ENCODE measurements around the gene TMEM229B. TPM values are rescaled to one million over a fixed set of nuclear protein-coding genes. Genes with fewer than 3 reads are reported as not detected.

TMEM229B gene
- total RNA-seq, 2 donors from 2014 or later = 1.1 to 1.5 TPM

- H3K27ac Mint-ChIP-seq = no peak overlapping the region
- H3K27me3 Mint-ChIP-seq (ENCODE audit: insufficient read depth) = no peaks in the 10 kb centered on the region
- peaks cover 1% of the 10 kb centered on the region for H3K27me3 ChIP-seq (ENCODE audit: control insufficient read depth, insufficient read depth, low read length, poor library complexity, severe bottlenecking)
- H3K27ac ChIP-seq (ENCODE audit: low read depth, low read length) = no peak overlapping the region
- TF ChIP-seq CTCF (conservative IDR thresholded peaks at IDR 0.05) = no peak
- no peaks in the 10 kb centered on the region for H3K9me3 Mint-ChIP-seq
- H3K4me3 Mint-ChIP-seq = no peak overlapping the region
- no peaks in the 10 kb centered on the region for H3K36me3 ChIP-seq (ENCODE audit: control insufficient read depth, insufficient read depth, low read length)
- 83% methylated on average over 1 of the region's 1 CpG; no CpG with 5 or more reads in 1 of the 2 experiments for WGBS, 2 experiments (ENCODE audit: insufficient coverage in 1 of 2, insufficient read length in 1 of 2)
- H3K9me3 ChIP-seq (ENCODE audit: control insufficient read depth, low read length) = no peaks in the 10 kb centered on the region
- no peaks in the 10 kb centered on the region for H3K36me3 Mint-ChIP-seq (ENCODE audit: low read depth)
- no peak for DNase-seq
- no peak overlapping the region for H3K9ac ChIP-seq (ENCODE audit: extremely low read depth, low read length, poor library complexity, severe bottlenecking)
- H3K4me1 ChIP-seq (ENCODE audit: control insufficient read depth, insufficient read depth, low read length) = no peaks in the 10 kb centered on the region
- H3K4me1 Mint-ChIP-seq = no peaks in the 10 kb centered on the region
- no peak overlapping the region for H3K4me3 ChIP-seq (ENCODE audit: low read length)
Observed at GRCh38 chr14:67505254-67505653, 16.7 kb upstream of the TMEM229B start.

GRCh38 chr14:67503331-67503730 is 14.8 kb upstream of the TMEM229B start:
- Histone ChIP-seq H3K4me3 (ENCODE audit: low read length) (no peak overlapping the region), H3K4me1 (ENCODE audit: control insufficient read depth, insufficient read depth, low read length) (no peaks in the 10 kb centered on the region), H3K9ac (ENCODE audit: extremely low read depth, low read length, poor library complexity, severe bottlenecking) (no peak overlapping the region), H3K9me3 (ENCODE audit: control insufficient read depth, low read length) (no peaks in the 10 kb centered on the region), H3K36me3 (ENCODE audit: control insufficient read depth, insufficient read depth, low read length) (no peaks in the 10 kb centered on the region), H3K27me3 (ENCODE audit: control insufficient read depth, insufficient read depth, low read length, poor library complexity, severe bottlenecking) (no peaks in the 10 kb centered on the region), H3K27ac (ENCODE audit: low read depth, low read length) (no peak overlapping the region)
- Mint-ChIP-seq H3K4me3 (no peak overlapping the region), H3K36me3 (ENCODE audit: low read depth) (no peaks in the 10 kb centered on the region), H3K9me3 (no peaks in the 10 kb centered on the region), H3K27ac (no peak overlapping the region), H3K27me3 (ENCODE audit: insufficient read depth) (no peaks in the 10 kb centered on the region), H3K4me1 (no peaks in the 10 kb centered on the region)
- WGBS, 2 experiments (ENCODE audit: insufficient coverage in 1 of 2, insufficient read length in 1 of 2) = 83 to 84% methylated on average over 7 of the region's 7 CpGs
- TF ChIP-seq CTCF (conservative IDR thresholded peaks at IDR 0.05) = no peak
- no peak for DNase-seq

- Mint-ChIP-seq H3K27me3 (ENCODE audit: insufficient read depth) (no peaks in the 10 kb centered on the region), H3K4me3 (no peak overlapping the region), H3K9me3 (no peaks in the 10 kb centered on the region), H3K27ac (no peak overlapping the region), H3K36me3 (ENCODE audit: low read depth) (no peaks in the 10 kb centered on the region), H3K4me1 (no peaks in the 10 kb centered on the region)
- Histone ChIP-seq H3K27ac (ENCODE audit: low read depth, low read length) (no peak overlapping the region), H3K9me3 (ENCODE audit: control insufficient read depth, low read length) (no peaks in the 10 kb centered on the region), H3K27me3 (ENCODE audit: control insufficient read depth, insufficient read depth, low read length, poor library complexity, severe bottlenecking) (no peaks in the 10 kb centered on the region), H3K9ac (ENCODE audit: extremely low read depth, low read length, poor library complexity, severe bottlenecking) (no peak overlapping the region), H3K4me1 (ENCODE audit: control insufficient read depth, insufficient read depth, low read length) (no peaks in the 10 kb centered on the region), H3K4me3 (ENCODE audit: low read length) (no peak overlapping the region), H3K36me3 (ENCODE audit: control insufficient read depth, insufficient read depth, low read length) (no peaks in the 10 kb centered on the region)
- DNase-seq = no peak
- no peak for TF ChIP-seq CTCF (conservative IDR thresholded peaks at IDR 0.05)
- WGBS, 2 experiments (ENCODE audit: insufficient coverage in 1 of 2, insufficient read length in 1 of 2) = 75 to 78% methylated on average over 6 of the region's 6 CpGs
Observed at GRCh38 chr14:67502867-67503266, 14.3 kb upstream of the TMEM229B start.
